SHP77 treated with DMSO at 0.1 percent for 48 hours (cell line): ENCODE measurements around the gene CD207.
A peak's percentile ranks its signal among the peaks of the same experiment; 100 is the strongest.
"Not testable (repeated sequence)": the region's sequence is repeated elsewhere in the genome, so short reads cannot be mapped to it uniquely, and the experiment has no call there.

Experiments
- DNase-seq: peaks from one replicate; lab custom pipeline; 2025; lab: John Stamatoyannopoulos, UW

Gene CD207

DNA sequence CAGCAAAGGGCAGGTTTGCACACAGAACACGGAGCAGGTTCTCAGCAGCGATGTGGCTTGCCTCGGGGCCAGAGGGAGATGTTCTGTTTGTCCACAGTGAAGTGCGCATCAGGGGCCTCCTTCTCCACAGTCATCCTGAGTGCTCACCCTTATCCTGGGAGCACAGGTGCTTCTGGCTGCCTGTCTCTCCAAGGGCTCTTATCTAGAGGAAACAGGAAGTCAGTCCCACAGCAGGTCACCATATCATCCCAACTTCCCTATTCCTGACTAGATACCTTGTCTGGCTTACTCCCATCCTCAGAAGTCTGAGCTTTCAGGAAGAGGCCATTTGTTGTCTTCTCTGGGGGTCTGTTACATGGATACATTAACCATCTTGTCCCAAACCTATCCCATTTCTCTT is at the start of gene CD207:
TSS of gene CD207 (minus strand) at position 174 of the 400 bp plus-strand sequence. CDS start at position 134, 40 bp downstream.
- no peak for DNase-seq

GRCh38 chr2:70878543-70878942 is 42.9 kb upstream of the CD207 start:
- not testable (repeated sequence) for DNase-seq

DNA sequence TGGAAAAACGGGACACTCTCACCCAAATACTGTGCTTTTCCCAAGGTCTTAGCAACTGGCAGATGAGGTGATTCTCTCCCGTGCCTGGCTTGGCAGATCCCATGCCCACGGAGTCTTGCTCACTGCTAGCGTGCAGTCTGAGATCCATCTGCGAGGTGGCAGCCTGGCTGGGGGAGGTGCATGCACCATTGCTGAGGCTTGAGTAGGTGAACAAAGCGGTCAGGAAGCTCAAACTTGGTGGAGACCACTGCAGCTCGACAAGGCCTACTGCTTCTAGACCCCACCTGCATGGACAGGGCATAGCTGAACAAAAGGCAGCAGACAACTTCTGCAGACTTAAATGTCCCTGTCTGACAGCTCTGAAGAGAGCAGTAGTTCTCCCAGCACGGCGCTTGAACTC is 40.5 kb upstream of the CD207 start:
- DNase-seq = not testable (repeated sequence)

- DNase-seq = no peak
Observed at GRCh38 chr2:70873541-70873940, 37.9 kb upstream of the CD207 start.

- DNase-seq = peak; percentile 62
Observed at GRCh38 chr2:70871398-70872211, 36.0 kb upstream of the CD207 start.

DNA sequence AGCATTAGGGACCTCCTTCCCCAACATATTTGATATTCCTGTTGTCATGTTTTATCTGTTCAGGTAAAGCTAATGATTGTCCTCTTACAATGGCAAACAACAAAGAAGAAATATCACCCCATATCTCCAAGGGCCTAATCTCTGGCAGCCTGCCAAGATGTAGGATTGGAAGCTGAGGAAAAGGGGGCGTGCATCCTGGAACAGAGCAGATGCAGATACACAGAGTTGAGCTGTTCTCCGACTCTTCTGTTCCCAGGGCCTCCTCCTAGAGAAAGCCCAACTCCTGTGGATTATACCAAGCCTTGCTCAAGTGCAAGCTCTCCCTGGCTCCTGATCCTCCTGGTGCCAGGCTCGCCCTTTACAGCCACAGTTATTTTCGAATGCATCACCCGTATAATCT is 35.2 kb upstream of the CD207 start:
- no peak for DNase-seq

DNA sequence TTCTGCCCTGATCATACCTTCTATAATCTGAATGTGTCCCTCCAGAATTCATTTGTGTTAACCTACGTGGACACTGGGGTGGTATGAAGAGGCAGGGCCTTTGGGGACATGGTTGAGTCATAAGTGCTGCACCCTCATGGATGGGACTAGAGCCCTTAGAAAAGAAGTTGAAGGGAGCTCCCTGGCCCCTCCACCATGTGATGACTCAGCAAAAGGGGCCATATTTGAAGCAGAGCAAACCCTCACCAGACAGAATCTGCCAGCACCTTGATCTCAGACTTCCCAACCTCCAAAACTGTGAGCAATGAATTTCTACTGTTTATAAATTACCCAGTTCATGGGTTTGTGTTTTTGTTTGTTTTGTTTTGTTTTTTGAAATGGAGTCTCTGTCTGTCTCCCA is 33.4 kb upstream of the CD207 start:
- no peak for DNase-seq

DNA sequence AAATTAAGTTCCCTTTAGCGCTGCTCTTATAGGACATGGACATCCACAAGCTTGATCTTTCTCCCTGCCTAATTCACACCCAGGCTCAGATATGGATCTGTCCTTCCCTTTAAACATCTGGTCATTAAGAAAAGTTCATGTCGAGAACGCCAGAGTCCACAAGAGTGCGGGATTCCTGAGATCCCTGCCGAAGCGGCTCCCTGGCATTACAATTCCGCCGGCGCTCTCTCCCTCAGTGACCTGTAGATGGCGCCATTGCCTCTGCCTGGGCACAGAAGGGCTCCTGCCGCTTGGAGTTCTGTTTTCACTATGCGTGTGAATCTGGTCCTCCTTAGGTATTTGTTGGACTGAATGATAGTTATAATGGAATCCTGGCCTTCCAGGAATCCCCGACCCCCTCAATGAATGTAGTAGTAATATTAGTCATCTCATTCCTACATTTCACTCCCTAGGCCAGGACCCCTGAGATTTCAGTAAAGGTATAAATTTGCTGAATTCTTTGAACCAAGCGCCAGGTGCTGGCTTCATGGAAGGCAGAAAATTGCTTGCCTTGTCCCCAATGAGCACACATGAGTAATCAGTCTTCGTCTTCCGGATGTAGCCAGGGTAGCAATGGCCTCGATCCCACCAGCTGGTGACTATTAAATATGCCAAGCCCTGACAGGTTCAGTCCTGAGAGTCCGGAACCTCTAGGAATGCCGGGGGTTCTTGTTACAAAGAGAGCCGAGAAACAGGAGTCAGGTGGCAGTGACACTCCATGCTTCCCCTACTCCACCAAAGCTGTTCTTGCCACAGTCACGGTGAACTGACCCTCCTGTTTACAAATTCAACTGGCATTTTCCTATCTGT is 26.4 kb upstream of the CD207 start:
- peak; percentile 40 for DNase-seq

DNA sequence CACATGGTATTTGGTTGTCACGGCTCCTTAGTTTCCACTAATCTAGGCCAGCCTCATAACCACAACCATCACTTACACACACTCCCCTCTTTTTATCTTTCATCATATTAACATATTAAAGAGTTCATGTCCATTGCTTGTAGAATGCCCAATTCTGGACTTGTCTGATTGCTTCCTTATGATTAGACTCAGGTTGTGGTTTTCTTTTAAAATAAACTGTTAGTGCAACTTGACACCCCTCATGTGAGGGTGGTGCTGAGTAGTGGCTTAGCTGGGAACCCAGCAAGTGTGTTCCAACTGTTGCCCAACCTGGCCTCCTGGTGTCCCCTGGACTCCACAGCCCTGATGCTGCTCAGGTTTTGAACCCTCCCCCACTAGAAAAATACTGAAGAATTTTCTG is 20.1 kb upstream of the CD207 start:
- no peak for DNase-seq

DNA sequence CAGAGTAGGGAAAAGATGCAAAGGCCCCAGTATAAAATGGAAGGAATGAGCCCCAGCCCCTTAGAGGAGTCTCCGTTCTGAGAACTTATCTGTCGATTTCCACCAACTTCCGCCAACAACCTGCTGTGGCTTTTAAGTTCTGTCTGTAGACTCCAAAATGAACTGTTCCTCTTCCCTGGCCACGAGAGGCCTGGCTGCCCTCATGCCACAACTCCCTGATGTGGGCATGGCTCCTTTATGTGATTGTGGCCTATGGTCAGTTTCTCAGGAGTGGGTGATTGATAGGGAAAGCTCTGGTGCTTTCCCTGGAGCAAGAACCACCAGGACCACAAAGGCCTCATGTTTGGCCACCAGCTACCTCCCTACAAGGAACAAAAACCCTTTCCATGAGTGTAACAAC is 18.8 kb upstream of the CD207 start:
- DNase-seq = no peak

- no peak for DNase-seq
Observed at GRCh38 chr2:70852824-70853223, 17.2 kb upstream of the CD207 start.

- no peak for DNase-seq
Observed at GRCh38 chr2:70851704-70852103, 16.1 kb upstream of the CD207 start.

DNA sequence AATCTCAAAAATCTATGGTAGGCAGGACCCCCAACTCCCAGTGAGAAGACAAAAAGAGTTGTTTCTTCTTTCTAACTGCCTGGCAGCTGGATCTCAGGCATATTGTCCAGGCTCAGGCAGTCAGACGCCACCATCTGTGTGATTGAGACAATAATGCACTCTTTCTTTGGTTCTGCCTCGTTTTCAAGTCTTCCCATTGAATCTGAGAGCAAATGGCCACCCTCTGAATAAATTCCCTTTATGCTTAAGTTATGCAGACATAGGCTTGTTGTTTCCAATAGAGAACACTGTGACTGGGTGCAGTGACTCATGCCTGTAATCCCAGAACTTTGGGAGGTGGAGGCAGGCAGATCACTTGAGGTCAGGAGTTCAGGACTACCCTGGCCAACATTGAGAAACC is 15.3 kb upstream of the CD207 start:
- no peak for DNase-seq

GRCh38 chr2:70842401-70842800 is 6.8 kb upstream of the CD207 start:
- DNase-seq = no peak

DNA sequence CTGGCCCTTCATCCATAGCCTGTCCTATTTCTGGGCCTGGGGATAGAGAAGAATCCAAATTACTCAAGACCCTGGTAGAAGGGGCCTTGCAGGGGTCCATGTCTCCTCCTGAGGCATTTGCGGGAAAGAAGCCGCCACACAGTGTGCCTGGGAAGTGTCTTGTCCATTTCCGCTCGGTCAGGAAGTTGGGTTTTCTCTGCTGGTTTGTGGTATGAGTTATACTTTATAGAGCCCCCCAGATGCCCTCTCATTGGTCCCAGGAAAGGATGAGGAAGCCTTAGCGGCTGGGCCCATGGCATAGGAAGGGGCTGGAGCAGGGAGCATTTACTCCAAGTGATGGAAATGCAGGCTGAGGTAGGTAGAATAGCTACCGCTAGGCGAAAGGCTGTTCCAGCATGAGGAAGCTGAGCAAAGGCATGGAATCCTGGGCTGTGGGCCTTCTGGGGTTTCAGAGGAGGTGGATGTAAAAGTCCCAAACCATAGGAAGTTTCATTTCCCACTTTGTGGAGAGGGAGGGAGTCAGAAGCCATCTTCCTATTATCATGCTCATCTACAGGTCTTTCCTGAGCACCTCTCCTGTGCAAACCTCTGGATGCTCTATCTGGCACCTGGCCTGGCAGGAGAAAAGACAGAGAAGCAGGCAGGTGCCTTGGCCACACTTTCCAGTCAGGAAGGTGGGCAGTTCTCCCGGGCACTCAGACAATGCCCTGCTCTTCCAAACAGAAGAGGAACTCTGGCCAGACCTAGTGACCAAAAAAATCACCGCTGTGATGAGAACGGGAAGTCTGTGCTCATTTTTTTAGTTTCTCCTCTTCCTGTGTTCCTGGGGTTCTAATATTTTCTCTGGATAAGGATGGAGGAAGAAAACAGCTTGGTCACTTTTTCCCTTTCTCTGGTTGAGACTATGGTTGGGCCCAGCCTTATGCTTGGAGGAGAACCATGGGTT is 2.6 kb upstream of the CD207 start:
- no peak for DNase-seq

DNA sequence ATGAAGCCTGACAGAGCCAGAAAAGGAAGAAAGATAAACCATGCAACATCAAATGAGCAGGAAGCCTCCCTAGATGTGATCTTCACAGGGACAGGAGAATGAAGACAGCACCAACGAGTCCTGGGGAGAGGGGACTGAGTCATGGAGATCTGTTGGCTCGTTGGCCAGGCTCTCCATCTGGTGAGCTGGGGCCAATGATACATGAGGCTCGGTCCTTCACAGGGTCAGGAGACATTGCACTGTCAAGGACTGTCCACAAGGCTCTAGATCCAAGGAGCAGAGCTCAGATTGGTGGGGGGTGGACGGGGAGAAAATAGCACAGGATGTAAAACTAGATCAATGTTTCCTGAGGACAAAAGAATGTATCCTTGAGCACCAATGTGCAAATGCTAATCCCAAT is 735 bp downstream of the CD207 start:
- no peak for DNase-seq

DNA sequence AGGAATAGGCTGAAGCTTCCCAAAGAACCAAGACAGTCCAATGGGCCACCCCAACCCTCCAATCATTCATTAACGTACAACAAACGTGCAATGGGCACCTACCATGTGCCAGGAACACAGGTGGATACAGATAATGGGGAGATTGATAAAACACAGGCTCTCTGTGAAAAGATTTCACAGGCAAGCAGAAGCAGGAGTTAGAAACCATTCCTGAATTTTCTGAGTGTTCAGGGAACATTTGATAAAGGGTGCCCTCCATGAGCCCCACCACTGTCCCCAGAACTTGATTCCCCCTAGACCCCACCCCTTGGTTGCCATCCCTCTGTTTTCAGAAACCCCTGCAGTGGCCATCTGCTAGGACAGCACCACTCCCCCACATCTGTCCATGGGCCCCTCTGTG is 1.5 kb downstream of the CD207 start:
- no peak for DNase-seq

DNA sequence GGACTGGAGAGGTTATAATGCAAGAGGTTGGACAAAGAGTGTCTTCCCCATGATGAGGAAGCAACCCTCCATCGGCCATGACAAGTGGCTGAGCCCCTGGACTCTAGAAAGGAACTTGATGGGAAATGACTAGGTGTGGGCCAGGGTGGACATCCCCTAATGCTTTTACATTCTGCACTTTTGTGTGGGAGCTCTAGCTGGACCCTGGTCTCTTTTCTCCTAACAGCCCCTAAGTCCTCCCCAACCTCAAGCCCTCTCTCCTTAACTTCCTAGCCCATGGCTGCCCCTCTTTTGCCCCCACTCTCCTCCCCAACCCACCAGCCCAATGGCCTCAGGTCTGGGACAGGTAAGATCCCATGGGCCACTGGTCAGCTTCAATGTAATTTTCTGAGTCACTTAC is 2.4 kb downstream of the CD207 start:
- no peak for DNase-seq

GRCh38 chr2:70832386-70832785 is 3.2 kb downstream of the CD207 start:
- no peak for DNase-seq

DNA sequence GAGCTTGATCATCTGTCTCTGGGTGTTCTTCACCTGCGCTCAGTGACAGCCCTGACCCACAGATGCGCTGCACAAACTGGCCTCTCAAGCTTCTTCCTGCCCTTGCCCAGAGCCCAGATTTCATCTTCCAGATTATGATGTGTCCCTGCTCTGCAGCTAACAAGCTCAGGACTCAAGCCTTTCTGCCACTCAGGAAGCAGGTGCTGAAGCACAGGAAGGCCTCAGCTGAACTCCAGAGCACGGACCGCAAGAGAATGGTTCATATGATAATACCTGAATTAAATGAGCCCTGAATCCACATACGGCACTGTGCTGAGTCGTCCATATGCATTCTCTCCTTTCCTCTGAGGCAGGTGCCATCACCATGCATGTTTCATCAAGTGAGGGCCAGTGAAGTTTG is 3.8 kb downstream of the CD207 start:
- DNase-seq = no peak

DNA sequence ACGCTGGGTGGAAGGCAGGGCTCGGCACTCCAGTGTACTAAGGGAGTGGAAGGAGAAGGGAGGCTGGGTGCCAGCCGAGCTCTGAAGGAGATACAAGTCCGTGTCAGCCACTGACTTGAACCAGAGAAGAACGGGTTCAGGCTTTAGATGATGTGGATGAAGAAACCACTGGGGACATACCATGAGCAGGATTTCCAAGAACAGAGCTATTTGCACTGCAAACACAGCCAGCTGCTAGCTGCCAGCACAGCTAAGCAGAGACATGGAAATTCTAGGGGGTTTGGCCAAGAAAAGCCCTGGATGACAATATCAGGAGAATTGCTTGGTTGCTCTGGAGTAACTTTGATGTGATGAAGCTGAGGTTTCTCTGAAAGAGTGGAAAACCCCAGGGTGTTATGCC is 5.2 kb downstream of the CD207 start:
- DNase-seq = no peak

GRCh38 chr2:70829916-70830315 is 5.7 kb downstream of the CD207 start:
- DNase-seq = no peak
